KMS-11 (cell line): ENCODE data around the gene ADAMTSL2.

ENCODE experiments used
- H2AFZ ChIP-seq: fragments of 200-600 bp; sonication (generic); 2 replicates; pipeline ENCODE4 v1.6.1; 2016; ENCODE audit warnings: antibody characterized with exemption, mixed run types, low read depth
- H3K27ac ChIP-seq: fragments of 200-600 bp; sonication (generic); 2 replicates; pipeline ENCODE4 v1.6.1; 2016; ENCODE audit warnings: mild to moderate bottlenecking, mixed run types
- H3K27me3 ChIP-seq: fragments of 200-600 bp; sonication (generic); 2 replicates; pipeline ENCODE4 v1.6.1; 2017; ENCODE audit warnings: mild to moderate bottlenecking, low read depth, mixed run types, moderate library complexity; ENCODE audit not compliant: insufficient read depth
- H3K36me3 ChIP-seq: fragments of 200-600 bp; sonication (generic); 2 replicates; pipeline ENCODE4 v1.6.1; 2017; ENCODE audit warnings: mild to moderate bottlenecking, mixed run types; ENCODE audit not compliant: insufficient read depth
- H3K4me1 ChIP-seq: fragments of 200-600 bp; sonication (generic); 2 replicates; pipeline ENCODE4 v1.6.1; 2016; ENCODE audit warnings: mild to moderate bottlenecking, low read depth, mixed run types; ENCODE audit not compliant: poor library complexity, severe bottlenecking
- H3K4me2 ChIP-seq: fragments of 200-600 bp; sonication (generic); 2 replicates; pipeline ENCODE4 v1.7.0; 2016; ENCODE audit warnings: mild to moderate bottlenecking, mixed run types
- H3K4me3 ChIP-seq: fragments of 200-600 bp; sonication (generic); IDR thresholded peaks from 2 replicates; pipeline ENCODE4 v1.6.1; 2017; ENCODE audit warnings: low read depth, low read length, mixed read lengths; ENCODE audit not compliant: insufficient read depth
- H3K79me2 ChIP-seq: fragments of 200-600 bp; sonication (generic); 2 replicates; pipeline ENCODE4 v1.6.1; 2016; ENCODE audit warnings: low read depth, mixed run types; ENCODE audit not compliant: insufficient read depth
- H3K9ac ChIP-seq: fragments of 200-600 bp; sonication (generic); 2 replicates; pipeline ENCODE4 v1.6.1; 2016; ENCODE audit warnings: mild to moderate bottlenecking, mixed run types
- H4K20me1 ChIP-seq: fragments of 200-600 bp; sonication (generic); 2 replicates; pipeline ENCODE4 v1.6.1; 2016; ENCODE audit warnings: mild to moderate bottlenecking, mixed run types; ENCODE audit not compliant: insufficient read depth
- CTCF ChIP-seq: fragments of 200-600 bp; sonication (generic); conservative IDR thresholded peaks from 2 replicates; pipeline ENCODE4 v1.6.1; 2017; ENCODE audit warnings: low read depth, mild to moderate bottlenecking, antibody characterized with exemption, low read length, moderate library complexity, mixed read lengths

The ADAMTSL2 gene

DNA sequence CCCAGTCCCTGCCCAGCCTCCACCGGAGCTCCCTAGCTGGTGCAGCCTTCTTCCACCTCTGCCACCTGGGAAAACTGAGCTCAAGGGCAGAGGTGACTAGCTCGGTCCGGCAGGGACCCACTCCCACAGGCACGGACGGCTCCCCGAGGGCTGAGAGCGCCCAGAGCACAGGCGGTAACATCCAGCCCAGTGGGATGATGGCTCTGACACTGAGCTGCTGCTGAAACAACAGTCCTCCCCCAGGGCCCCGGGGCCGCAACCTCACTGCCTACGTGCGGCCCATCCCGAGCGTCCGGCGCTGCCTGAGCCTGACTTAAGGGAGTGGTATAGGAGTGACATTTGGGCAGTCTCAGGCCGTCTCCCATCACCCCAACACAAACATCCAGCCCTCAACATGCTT lies 70.9 kb downstream of the ADAMTSL2 start:
- Histone ChIP-seq H3K36me3 (no peaks in the 10 kb centered on the region), H3K4me3 (no peak overlapping the region), H3K4me1 (no peaks in the 10 kb centered on the region), H3K79me2 (no peaks in the 10 kb centered on the region), H2AFZ (no peak overlapping the region), H3K9ac (no peak overlapping the region), H4K20me1 (no peaks in the 10 kb centered on the region), H3K4me2 (no peak overlapping the region), H3K27me3 (peaks cover 70% of the 10 kb centered on the region), H3K27ac (no peak overlapping the region)
- no peak for TF ChIP-seq CTCF

- H3K4me3 ChIP-seq: no peak overlapping the region
Observed at GRCh38 chr9:133605856-133606707, 71.6 kb downstream of the ADAMTSL2 start.

DNA sequence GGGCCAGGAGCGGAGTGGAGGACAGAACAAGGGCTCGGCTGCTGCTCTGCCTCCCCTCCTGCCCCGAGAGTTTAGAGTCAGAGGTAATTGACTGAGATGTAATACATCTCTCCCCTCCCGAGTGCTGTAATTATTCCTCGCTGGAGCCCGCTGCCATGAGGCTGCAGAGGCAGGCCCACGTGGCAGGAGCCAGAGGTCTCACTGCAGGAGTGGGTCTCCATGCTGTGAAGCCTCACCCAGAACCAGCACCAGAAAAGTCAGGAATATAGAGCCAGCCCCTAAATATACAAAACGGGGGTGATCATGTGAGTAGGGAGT lies 72.2 kb downstream of the ADAMTSL2 start:
- H3K27me3 ChIP-seq: peaks cover 74% of the 10 kb centered on the region
- H3K79me2 ChIP-seq: no peaks in the 10 kb centered on the region
- no peaks in the 10 kb centered on the region for H4K20me1 ChIP-seq
- H3K9ac ChIP-seq: no peak overlapping the region
- H3K36me3 ChIP-seq: no peaks in the 10 kb centered on the region
- no peaks in the 10 kb centered on the region for H3K4me1 ChIP-seq
- no peak overlapping the region for H3K27ac ChIP-seq
- no peak for TF ChIP-seq CTCF
- H3K4me2 ChIP-seq: no peak overlapping the region
- no peak overlapping the region for H3K4me3 ChIP-seq
- H2AFZ ChIP-seq: no peak overlapping the region

More at GRCh38 chr9:133605856-133606707, 71.6 kb downstream of the ADAMTSL2 start:
- TF ChIP-seq CTCF: no peak
- no peak overlapping the region for H3K9ac ChIP-seq
- H3K36me3 ChIP-seq: no peaks in the 10 kb centered on the region
- no peak overlapping the region for H2AFZ ChIP-seq
- H4K20me1 ChIP-seq: no peaks in the 10 kb centered on the region
- no peaks in the 10 kb centered on the region for H3K4me1 ChIP-seq
- H3K4me2 ChIP-seq: no peak overlapping the region
- no peak overlapping the region for H3K27ac ChIP-seq
- peaks cover 72% of the 10 kb centered on the region for H3K27me3 ChIP-seq
- H3K79me2 ChIP-seq: no peaks in the 10 kb centered on the region

- H3K27ac ChIP-seq: no peak overlapping the region
- H3K4me1 ChIP-seq: no peaks in the 10 kb centered on the region
- H2AFZ ChIP-seq: no peak overlapping the region
- no peak overlapping the region for H3K9ac ChIP-seq
- H3K36me3 ChIP-seq: no peaks in the 10 kb centered on the region
- no peak overlapping the region for H3K4me2 ChIP-seq
- peaks cover 77% of the 10 kb centered on the region for H3K27me3 ChIP-seq
- H4K20me1 ChIP-seq: no peaks in the 10 kb centered on the region
- TF ChIP-seq CTCF: no peak
- no peak overlapping the region for H3K4me3 ChIP-seq
- H3K79me2 ChIP-seq: no peaks in the 10 kb centered on the region
Observed at GRCh38 chr9:133607381-133607780, 72.9 kb downstream of the ADAMTSL2 start.
